Ishikawa (cell line): ENCODE data around the gene CHCHD6.

Experiments
- CEBPB ChIP-seq: IDR thresholded peaks from 2 replicates; pipeline ENCODE4 v1.6.1; 2012
- CREB1 ChIP-seq: IDR thresholded peaks from 2 replicates; pipeline ENCODE4 v1.6.1; 2012; ENCODE audit warnings: low read depth
- EGR1 ChIP-seq: IDR thresholded peaks from 2 replicates; pipeline ENCODE4 v1.6.1; 2012
- EP300 ChIP-seq: IDR thresholded peaks from 2 replicates; pipeline ENCODE4 v1.6.1; 2012; ENCODE audit warnings: borderline replicate concordance
- FOXM1 ChIP-seq: IDR thresholded peaks from 2 replicates; pipeline ENCODE4 v1.6.1; 2012; ENCODE audit warnings: low read depth, borderline replicate concordance
- MAX ChIP-seq: IDR thresholded peaks from 2 replicates; pipeline ENCODE4 v1.6.1; 2012
- NFIC ChIP-seq: IDR thresholded peaks from 2 replicates; pipeline ENCODE4 v1.6.1; 2012
- RAD21 ChIP-seq: IDR thresholded peaks from 2 replicates; pipeline ENCODE4 v1.6.1; 2012; ENCODE audit warnings: low read depth
- TAF1 ChIP-seq: IDR thresholded peaks from 2 replicates; pipeline ENCODE4 v1.6.1; 2012; ENCODE audit warnings: low read depth, mild to moderate bottlenecking
- TCF12 ChIP-seq: IDR thresholded peaks from 2 replicates; pipeline ENCODE4 v1.6.1; 2012; ENCODE audit warnings: low read depth
- TEAD4 ChIP-seq: IDR thresholded peaks from 2 replicates; pipeline ENCODE4 v1.6.1; 2012
- USF1 ChIP-seq: IDR thresholded peaks from 2 replicates; pipeline ENCODE4 v1.6.1; 2012
- YY1 ChIP-seq: IDR thresholded peaks from 2 replicates; pipeline ENCODE4 v1.6.1; 2012; ENCODE audit warnings: low read depth
- ZBTB7A ChIP-seq: IDR thresholded peaks from 2 replicates; pipeline ENCODE4 v1.6.1; 2012; ENCODE audit warnings: low read depth

Gene CHCHD6

GRCh38 chr3:127008236-127008635, 304.2 kb downstream of the CHCHD6 start:
- TF ChIP-seq FOXM1 (no peak), TAF1 (no peak), TCF12 (no peak), EGR1 (no peak), YY1 (no peak), ZBTB7A (no peak), MAX (no peak)

GRCh38 chr3:127009531-127009930, 305.5 kb downstream of the CHCHD6 start:
- no peak for TF ChIP-seq NFIC
- TF ChIP-seq RAD21 = no peak
- no peak for TF ChIP-seq TCF12
- TF ChIP-seq EP300 = no peak
- no peak for TF ChIP-seq YY1
- no peak for TF ChIP-seq USF1
- no peak for TF ChIP-seq ZBTB7A
- TF ChIP-seq EGR1 = no peak
- no peak for TF ChIP-seq CEBPB
- TF ChIP-seq TEAD4 = no peak
- TF ChIP-seq MAX = no peak
- TF ChIP-seq CREB1 = no peak
- TF ChIP-seq TAF1 = no peak
- TF ChIP-seq FOXM1 = no peak
